Measurements from ENCODE around the gene BCO1.
A peak's percentile ranks its signal among the peaks of the same experiment; 100 is the strongest.

Gene BCO1

GRCh38 chr16:81327447-81328196, 89.1 kb downstream of the BCO1 start:
- no peak for DNase-seq (ENCODE audit: low spot score)
- in situ Hi-C loops (cut with MboI; ENCODE audit: low pct_unique_long_range_greater_than_20kb, low sequenced_read_pairs, unreplicated experiment), result no loop called here
- TF ChIP-seq, protein P1, sequence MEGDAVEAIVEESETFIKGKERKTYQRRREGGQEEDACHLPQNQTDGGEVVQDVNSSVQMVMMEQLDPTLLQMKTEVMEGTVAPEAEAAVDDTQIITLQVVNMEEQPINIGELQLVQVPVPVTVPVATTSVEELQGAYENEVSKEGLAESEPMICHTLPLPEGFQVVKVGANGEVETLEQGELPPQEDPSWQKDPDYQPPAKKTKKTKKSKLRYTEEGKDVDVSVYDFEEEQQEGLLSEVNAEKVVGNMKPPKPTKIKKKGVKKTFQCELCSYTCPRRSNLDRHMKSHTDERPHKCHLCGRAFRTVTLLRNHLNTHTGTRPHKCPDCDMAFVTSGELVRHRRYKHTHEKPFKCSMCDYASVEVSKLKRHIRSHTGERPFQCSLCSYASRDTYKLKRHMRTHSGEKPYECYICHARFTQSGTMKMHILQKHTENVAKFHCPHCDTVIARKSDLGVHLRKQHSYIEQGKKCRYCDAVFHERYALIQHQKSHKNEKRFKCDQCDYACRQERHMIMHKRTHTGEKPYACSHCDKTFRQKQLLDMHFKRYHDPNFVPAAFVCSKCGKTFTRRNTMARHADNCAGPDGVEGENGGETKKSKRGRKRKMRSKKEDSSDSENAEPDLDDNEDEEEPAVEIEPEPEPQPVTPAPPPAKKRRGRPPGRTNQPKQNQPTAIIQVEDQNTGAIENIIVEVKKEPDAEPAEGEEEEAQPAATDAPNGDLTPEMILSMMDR (IDR thresholded peaks at IDR 0.05; ENCODE audit: extremely low read depth, insufficient read depth, missing control alignments), result no peak

DNA sequence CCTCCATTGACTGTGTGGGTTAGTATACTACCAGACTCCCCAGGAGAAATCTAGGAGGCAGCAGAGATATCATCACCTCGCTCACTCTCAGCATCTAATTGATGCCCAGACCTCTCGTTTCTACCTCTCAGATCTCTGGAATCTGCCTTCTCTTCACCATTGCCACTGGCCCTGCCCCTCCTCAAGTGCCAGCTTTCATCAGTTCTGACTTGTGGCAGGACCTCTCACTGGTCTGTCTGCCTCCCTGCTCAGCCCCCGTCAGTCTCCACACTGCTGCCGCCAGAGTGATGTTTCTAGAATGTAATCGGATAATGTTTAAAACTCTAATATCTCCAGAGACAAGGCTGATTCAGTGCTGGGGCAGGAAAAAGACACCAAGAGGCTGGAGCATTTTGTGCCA, 91.5 kb downstream of the BCO1 start:
- TF ChIP-seq, protein P1 (IDR thresholded peaks at IDR 0.05; ENCODE audit: extremely low read depth, insufficient read depth, missing control alignments), result no peak
- in situ Hi-C loops (cut with MboI; ENCODE audit: low pct_unique_long_range_greater_than_20kb, low sequenced_read_pairs, unreplicated experiment), result no loop called here
- no peak for DNase-seq (ENCODE audit: low spot score)

DNA sequence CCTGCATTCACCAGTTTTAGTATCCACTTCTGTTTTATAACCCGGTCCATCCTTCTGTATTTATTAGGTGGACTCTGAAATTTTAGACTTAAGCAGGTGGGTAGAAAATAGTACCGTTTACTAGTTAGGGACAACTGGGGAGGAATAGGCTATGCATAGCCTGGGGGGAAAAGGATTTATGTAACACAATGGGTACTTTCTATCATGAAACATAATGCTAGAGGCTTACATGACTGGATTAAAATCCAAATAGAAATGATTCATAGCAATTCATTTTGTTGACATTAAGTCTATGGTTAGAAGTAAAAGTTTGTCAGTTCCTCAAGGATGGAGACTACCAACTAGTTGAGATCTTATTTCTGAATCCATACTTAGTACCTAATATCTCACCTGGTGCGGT, 94.9 kb downstream of the BCO1 start:
- DNase-seq (ENCODE audit: low spot score), result no peak
- TF ChIP-seq, protein P1 (IDR thresholded peaks at IDR 0.05; ENCODE audit: extremely low read depth, insufficient read depth, missing control alignments), result no peak
- in situ Hi-C loops (cut with MboI; ENCODE audit: low pct_unique_long_range_greater_than_20kb, low sequenced_read_pairs, unreplicated experiment), result no loop called here

- in situ Hi-C loops (cut with MboI; ENCODE audit: low pct_unique_long_range_greater_than_20kb, low sequenced_read_pairs, unreplicated experiment), result no loop called here
- TF ChIP-seq, protein P1 (IDR thresholded peaks at IDR 0.05; ENCODE audit: extremely low read depth, insufficient read depth, missing control alignments), result no peak
- DNase-seq (ENCODE audit: low spot score), result peak; percentile 23
Measured at GRCh38 chr16:81335669-81336068, 97.2 kb downstream of the BCO1 start.

DNA sequence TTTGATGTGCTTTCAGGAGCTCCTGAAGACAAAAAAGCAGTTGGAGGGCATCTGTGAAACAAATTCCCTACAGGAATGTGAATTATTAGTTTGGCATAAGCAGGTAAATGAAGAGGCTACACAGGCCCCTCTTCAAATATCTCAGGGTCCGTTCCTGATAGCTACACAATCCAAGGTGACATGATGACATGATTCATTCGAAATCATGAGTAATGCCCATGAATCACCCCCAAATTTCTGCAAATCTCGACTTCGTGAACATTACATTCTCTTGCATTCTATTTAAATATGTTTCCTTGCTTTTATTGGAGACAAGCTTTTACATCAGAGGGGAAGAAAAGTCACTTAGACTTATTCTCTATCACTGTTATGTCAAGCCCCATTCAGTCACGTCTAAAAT, 98.6 kb downstream of the BCO1 start:
- in situ Hi-C loops (cut with MboI; ENCODE audit: low pct_unique_long_range_greater_than_20kb, low sequenced_read_pairs, unreplicated experiment), result no loop called here

More for the DNA sequence above, 98.6 kb downstream of the BCO1 start:
- TF ChIP-seq, protein P1 (IDR thresholded peaks at IDR 0.05; ENCODE audit: extremely low read depth, insufficient read depth, missing control alignments), result no peak
- no peak for DNase-seq (ENCODE audit: low spot score)

Measured in GM13977 (cell line).